Measurements from ENCODE around the gene MASP2. TPM values are rescaled to one million over a fixed set of nuclear protein-coding genes. Genes with fewer than 3 reads are reported as not detected.

MASP2 gene
- total and polyA plus RNA-seq, 2 of the 8 experiments (the other 6 are each of a cell fraction or from before 2014, with no cell fraction given): 0.54 to 1.2 TPM

GRCh38 chr1:11054181-11054580 is 7.1 kb upstream of the MASP2 start:
- H2BK120ac ChIP-seq (replicated peaks; ENCODE audit: low read depth, low read length): no peak overlapping the region
- no peaks in the 10 kb centered on the region for H3K27me3 ChIP-seq (replicated peaks in 1 of 4; ENCODE audit: control insufficient read depth in 3 of 4, extremely low read depth in 1 of 4, insufficient read depth in 3 of 4, low read length in 3 of 4)
- no peak overlapping the region for H2BK15ac ChIP-seq (ENCODE audit: low read length)
- no peak for FAIRE-seq
- H2BK20ac ChIP-seq (ENCODE audit: low read length): no peak overlapping the region
- no peak overlapping the region for H3K14ac ChIP-seq (ENCODE audit: insufficient read length)
- H3K18ac ChIP-seq (ENCODE audit: extremely low read depth, low read length): no peak overlapping the region
- H2AK5ac ChIP-seq (ENCODE audit: low read depth, low read length): no peak overlapping the region
- H4K8ac ChIP-seq (ENCODE audit: extremely low read depth, insufficient read depth, low read length): no peak overlapping the region
- H3K79me2 ChIP-seq (ENCODE audit: control insufficient read depth in 1 of 2, insufficient read depth in 2 of 2, low read length in 2 of 2): peaks cover 0 to 7% of the 10 kb centered on the region in 2 experiments; a peak in 2 of 4 replicates
- H3K4me2 ChIP-seq (ENCODE audit: insufficient read depth in 1 of 2, low read depth in 2 of 2, low read length in 2 of 2): no peak overlapping the region
- no peak overlapping the region for H4K5ac ChIP-seq (ENCODE audit: insufficient read length, low read depth, low read length)
- CTCF ChIA-PET (ENCODE audit: partially characterized antibody): interaction anchor here (0.6 to 14.5 kb wide), 5 partner anchors 12 to 553 kb away, joined by 3 to 168 read pairs (median 3); no protein-coding TSS in a partner anchor
- peaks cover 3% of the 10 kb centered on the region for H3K79me1 ChIP-seq (ENCODE audit: low read depth, low read length)
- peaks cover 6 to 27% (median 14%) of the 10 kb centered on the region in 4 experiments; a peak in 7 of 8 replicates for H3K36me3 ChIP-seq (ENCODE audit: control insufficient read depth in 2 of 4, insufficient read depth in 4 of 4, low read length in 3 of 4)
- H3K23ac ChIP-seq (ENCODE audit: insufficient read length): no peak overlapping the region
- H3K4me3 ChIP-seq (ENCODE audit: extremely low read depth in 1 of 4, insufficient read depth in 2 of 4, low read depth in 3 of 4, low read length in 4 of 4): no peak overlapping the region
- H3K27ac ChIP-seq (ENCODE audit: low read depth, low read length): no peak overlapping the region
- H2BK5ac ChIP-seq (ENCODE audit: low read depth, low read length): no peak overlapping the region
- H4K20me1 ChIP-seq (replicated peaks in 1 of 2; ENCODE audit: control insufficient read depth in 1 of 2, insufficient read depth in 2 of 2, low read length in 2 of 2): peaks cover 3 to 9% of the 10 kb centered on the region in 2 experiments
- TF ChIP-seq TCF12 (IDR thresholded peaks at IDR 0.05; ENCODE audit: low read depth, low read length): no peak
- TF ChIP-seq, protein P1, sequence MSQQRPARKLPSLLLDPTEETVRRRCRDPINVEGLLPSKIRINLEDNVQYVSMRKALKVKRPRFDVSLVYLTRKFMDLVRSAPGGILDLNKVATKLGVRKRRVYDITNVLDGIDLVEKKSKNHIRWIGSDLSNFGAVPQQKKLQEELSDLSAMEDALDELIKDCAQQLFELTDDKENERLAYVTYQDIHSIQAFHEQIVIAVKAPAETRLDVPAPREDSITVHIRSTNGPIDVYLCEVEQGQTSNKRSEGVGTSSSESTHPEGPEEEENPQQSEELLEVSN (IDR thresholded peaks at IDR 0.05): no peak
- TF ChIP-seq CHD2 (IDR thresholded peaks at IDR 0.05; ENCODE audit: low read length): no peak
- no peak for TF ChIP-seq CHD1 (IDR thresholded peaks at IDR 0.05; ENCODE audit: low read depth, low read length)
- TF ChIP-seq HDAC6 (IDR thresholded peaks at IDR 0.05; ENCODE audit: low read depth, low read length): no peak
- TF ChIP-seq MAX (IDR thresholded peaks at IDR 0.05): no peak
- no peak for TF ChIP-seq MAFK (IDR thresholded peaks at IDR 0.05; ENCODE audit: low read depth, low read length)
- no peak for TF ChIP-seq POLR2A (IDR thresholded peaks at IDR 0.05; ENCODE audit: control extremely low read depth in 1 of 2, low read depth in 2 of 2, low read length in 2 of 2)
- H3K4me1 ChIP-seq (replicated peaks in 1 of 4; ENCODE audit: control insufficient read depth in 3 of 4, insufficient read depth in 4 of 4, low read length in 3 of 4): peaks cover 0 to 15% (median 9%) of the 10 kb centered on the region in 4 experiments; a peak in 6 of 7 replicates
- H2BK12ac ChIP-seq (ENCODE audit: low read depth, low read length): no peak overlapping the region
- H3K9ac ChIP-seq (replicated peaks in 1 of 4; ENCODE audit: extremely low read depth in 1 of 4, low read depth in 3 of 4, low read length in 3 of 4): no peak overlapping the region
- POLR2A ChIA-PET (ENCODE audit: partially characterized antibody): interaction anchor here (0.6 to 5.8 kb wide), 6 partner anchors 8 to 590 kb away, joined by 4 to 44 read pairs (median 14); partner anchors contain the start of gene SRM
- 91% methylated on average over 7 of the region's 7 CpGs; no CpG with 5 or more reads in 1 of the 2 experiments for WGBS, 2 experiments (ENCODE audit: extremely low coverage in 1 of 2, insufficient coverage in 1 of 2, insufficient read length in 1 of 2, insufficient replicate concordance in 2 of 2, low coverage in 1 of 2, low lambda C conversion rate in 2 of 2, missing lambda C conversion rate in 1 of 2)
- no peak overlapping the region for H4K91ac ChIP-seq (replicated peaks; ENCODE audit: insufficient read length, low read length)
- no peak overlapping the region for H2AFZ ChIP-seq (ENCODE audit: low read length)
- H3K4ac ChIP-seq (replicated peaks; ENCODE audit: insufficient read length, low read depth, low read length): no peak overlapping the region
- H3K9me3 ChIP-seq (ENCODE audit: insufficient read depth in 2 of 2, low read depth in 1 of 2, low read length in 1 of 2): no peaks in the 10 kb centered on the region
- no peak overlapping the region for H3K56ac ChIP-seq (replicated peaks; ENCODE audit: insufficient read length, low read depth, low read length)
- no peak for DNase-seq (ENCODE audit: low read depth in 1 of 2, low spot score in 2 of 2)
- H3K23me2 ChIP-seq (ENCODE audit: low read depth, low read length): peaks cover 9% of the 10 kb centered on the region; the same call in 1 of the 2 replicates
